GM12878 (cell line): ENCODE measurements around the gene ASIC2. TPM values are rescaled to one million over a fixed set of nuclear protein-coding genes. Genes with fewer than 3 reads are reported as not detected.

Source experiments
- ATAC-seq: fragments of 200-7000 bp; cut with Tn5 transposase; 3 replicates; pipeline ENCODE4 v1.9.1; 2020; ENCODE audit warnings: mild to moderate bottlenecking, moderate library complexity
- BruUV-seq: library from RNA; stranded (reverse); fragments of 400-500 nt; replicated peaks from 2 replicates; lab custom pipeline; 2021; lab: Mats Ljungman, UMichigan
- CTCF ChIA-PET: fragments of 300-600 bp; sonication (Branson Sonifier 250); formaldehyde crosslinking; extraction: SDS; loops from one replicate; lab custom pipeline; 2021; ENCODE audit warnings: inconsistent platforms; lab: Yijun Ruan, JAX
- POLR2A ChIA-PET: fragments of 350-600 bp; formaldehyde crosslinking; extraction: SDS; loops from one replicate; lab custom pipeline; 2021; ENCODE audit warnings: inconsistent platforms; lab: Charles Lee
- RAD21 ChIA-PET: fragments of 300-600 bp; sonication (Branson Sonifier 250); formaldehyde crosslinking; loops from one replicate; lab custom pipeline; 2023; ENCODE audit warnings: antibody characterized with exemption; ENCODE audit not compliant: unreplicated experiment; lab: Charles Lee
- SMC1A ChIA-PET: fragments of 300-600 bp; sonication (Branson Sonifier 250); formaldehyde crosslinking; loops from one replicate; lab custom pipeline; 2023; ENCODE audit not compliant: unreplicated experiment, uncharacterized antibody; lab: Charles Lee
- DNase-seq: peaks from one replicate; pipeline ENCODE4 v3.0.0-alpha.2; 2011; ENCODE audit warnings: low read depth, low spot score
- FAIRE-seq: peaks from 3 replicates; lab custom pipeline; 2011; peaks lifted over from hg19 to GRCh38; lab: Jason Lieb, UNC
- H2AFZ ChIP-seq: 2 replicates; pipeline ENCODE4 v1.6.0; 2011; ENCODE audit warnings: low read depth, low read length, control low read depth; ENCODE audit not compliant: control insufficient read depth
- H3K27ac ChIP-seq: 2 replicates; pipeline ENCODE4 v1.5.1; 2011; ENCODE audit warnings: control low read depth; ENCODE audit not compliant: control insufficient read depth, insufficient read depth
- H3K27me3 ChIP-seq, 2 experiments: replicated peaks in 1 of 2; 2 replicates each; pipeline versions ENCODE4 v1.6.0 to v1.6.1; 2011; ENCODE audit warnings: low read length in 1 of 2; ENCODE audit not compliant: control insufficient read depth in 2 of 2, insufficient read depth in 2 of 2
- H3K36me3 ChIP-seq, 2 experiments: 2 replicates each; pipeline ENCODE4 v1.5.1; 2011; ENCODE audit warnings: low read length in 1 of 2; ENCODE audit not compliant: control insufficient read depth in 2 of 2, insufficient read depth in 2 of 2
- H3K4me1 ChIP-seq: 2 replicates; pipeline ENCODE4 v1.6.1; 2011; ENCODE audit warnings: mild to moderate bottlenecking, low read length, moderate library complexity, mixed read lengths; ENCODE audit not compliant: control insufficient read depth, insufficient read depth
- H3K4me2 ChIP-seq: 2 replicates; pipeline ENCODE4 v1.6.0; 2011; ENCODE audit warnings: control low read depth; ENCODE audit not compliant: control insufficient read depth, insufficient read depth
- H3K4me3 ChIP-seq: fragments of 200-600 bp; sonication (generic); 2 replicates; pipeline ENCODE4 v1.5.1; 2016
- H3K79me2 ChIP-seq: 2 replicates; pipeline ENCODE4 v1.6.0; 2011; ENCODE audit warnings: low read length; ENCODE audit not compliant: control insufficient read depth, insufficient read depth
- H3K9ac ChIP-seq: 2 replicates; pipeline ENCODE4 v1.8.0; 2011; ENCODE audit warnings: low read length, control low read depth, mixed read lengths; ENCODE audit not compliant: control insufficient read depth, insufficient read depth
- H3K9me3 ChIP-seq: replicated peaks from 3 replicates; pipeline ENCODE4 v1.5.1; 2011; ENCODE audit warnings: mild to moderate bottlenecking, low read length; ENCODE audit not compliant: control insufficient read depth, insufficient read depth
- H4K20me1 ChIP-seq: 2 replicates; pipeline ENCODE4 v1.6.0; 2011; ENCODE audit not compliant: control insufficient read depth, insufficient read depth
- CBFB ChIP-seq: IDR thresholded peaks from 2 replicates; pipeline ENCODE4 v1.6.1; 2016; ENCODE audit warnings: antibody characterized with exemption, low read depth
- CBX3 ChIP-seq: fragments of 200-600 bp; sonication (generic); IDR thresholded peaks from 2 replicates; pipeline ENCODE4 v1.6.1; 2016; ENCODE audit warnings: low read depth, borderline replicate concordance
- CBX5 ChIP-seq: sonication (generic); IDR thresholded peaks from 2 replicates; pipeline ENCODE4 v1.6.1; 2016; ENCODE audit warnings: low read depth, moderate library complexity, mild to moderate bottlenecking, inconsistent platforms
- FOXK2 ChIP-seq: fragments of 450-650 bp; IDR thresholded peaks from 2 replicates; pipeline ENCODE4 v1.6.1; 2017; ENCODE audit warnings: mild to moderate bottlenecking, moderate library complexity
- HDGF ChIP-seq: fragments of 450-650 bp; IDR thresholded peaks from 2 replicates; pipeline ENCODE4 v1.6.1; 2016; ENCODE audit warnings: antibody characterized with exemption
- MEF2A ChIP-seq: IDR thresholded peaks from 2 replicates; pipeline ENCODE4 v1.6.1; 2011; ENCODE audit warnings: low read depth, mild to moderate bottlenecking, low read length, moderate library complexity; ENCODE audit not compliant: insufficient read depth
- NFXL1 ChIP-seq: fragments of 450-650 bp; IDR thresholded peaks from 2 replicates; pipeline ENCODE4 v1.6.1; 2017; ENCODE audit warnings: antibody characterized with exemption, mild to moderate bottlenecking, borderline replicate concordance
- NRF1 ChIP-seq: conservative IDR thresholded peaks from 2 replicates; pipeline ENCODE4 v1.6.1; 2011; ENCODE audit warnings: mild to moderate bottlenecking, low read depth, low read length, improper control_type of control experiment
- POLR2AphosphoS2 ChIP-seq: IDR thresholded peaks from 2 replicates; pipeline ENCODE4 v1.6.1; 2011; ENCODE audit warnings: low read depth, mild to moderate bottlenecking, low read length, improper control_type of control experiment, moderate library complexity
- RAD51 ChIP-seq: fragments of 450-650 bp; IDR thresholded peaks from 2 replicates; pipeline ENCODE4 v1.6.1; 2016; ENCODE audit warnings: moderate library complexity, mild to moderate bottlenecking, inconsistent platforms
- ZBED1 ChIP-seq: IDR thresholded peaks from 2 replicates; pipeline ENCODE4 v1.6.1; 2016; ENCODE audit warnings: borderline replicate concordance
- WGBS: methylation state at CpG from one replicate; pipeline ENCODE4 v1.1.6; 2016; ENCODE audit warnings: low lambda C conversion rate; ENCODE audit not compliant: insufficient replicate concordance, insufficient coverage; ENCODE audit errors: missing lambda C conversion rate; 5-methylcytosine and 5-hydroxymethylcytosine counted together
- in situ Hi-C: fragments of 300-500 bp; cut with MboI; formaldehyde crosslinking; loops from 9 replicates; pipeline ENCODE4 v1.14.3; 2018; ENCODE audit warnings: mixed read lengths
- intact Hi-C: fragments of 100-400 bp; cut with micrococcal nuclease; formaldehyde crosslinking; loops from one replicate; pipeline ENCODE4 v1.14.2; 2022; ENCODE audit not compliant: unreplicated experiment
- polyA plus RNA-seq, 11 experiments: library from polyadenylated mRNA; depleted of rRNA in 4 of 11; unstranded in 6 of 11; stranded (reverse) in 5 of 11; fragments of >200 nt; fragmentation: Nextera tagmentation in 4 of 11; fragmentation: Illumina TruSeq in 1 of 11; extraction: Ambion mirVana in 4 of 11; extraction: Trizol in 1 of 11; gene quantifications; 1 replicate in 1 of 11; 2 replicates in 10 of 11; pipeline versions ENCODE4 v1.2.1 to v1.2.3, GENCODE V29; 2011 to 2016; ENCODE audit warnings: inconsistent platforms in 2 of 11, missing spikeins in 2 of 11, low read depth in 1 of 11
- total RNA-seq, 4 experiments: library from RNA; depleted of rRNA in 3 of 4; stranded (reverse); fragments of >200 nt in 3 of 4; fragmentation: Illumina TruSeq in 1 of 4; extraction: Trizol in 1 of 4; gene quantifications; 2 replicates each; pipeline versions ENCODE4 v1.2.1 to v1.2.3, GENCODE V29; 2013 to 2021
- TF ChIP-seq, protein P1 (sequence below): fragments of 450-650 bp; IDR thresholded peaks from 2 replicates; pipeline ENCODE4 v1.6.1; 2017; ENCODE audit warnings: antibody characterized with exemption, mild to moderate bottlenecking, moderate library complexity
- TF ChIP-seq, protein P2 (sequence below): IDR thresholded peaks from 2 replicates; pipeline ENCODE4 v1.6.1; 2011; ENCODE audit warnings: low read depth, low read length, improper control_type of control experiment, borderline replicate concordance
- TF ChIP-seq, protein P3 (sequence below): IDR thresholded peaks from 2 replicates; pipeline ENCODE4 v1.6.1; 2012; ENCODE audit warnings: improper control_type of control experiment, low read depth, low read length; ENCODE audit not compliant: insufficient replicate concordance

ASIC2 gene
- total and polyA plus RNA-seq, 10 of the 15 experiments (the other 5 are each of a cell fraction or from before 2014, with no cell fraction given): not detected

DNA sequence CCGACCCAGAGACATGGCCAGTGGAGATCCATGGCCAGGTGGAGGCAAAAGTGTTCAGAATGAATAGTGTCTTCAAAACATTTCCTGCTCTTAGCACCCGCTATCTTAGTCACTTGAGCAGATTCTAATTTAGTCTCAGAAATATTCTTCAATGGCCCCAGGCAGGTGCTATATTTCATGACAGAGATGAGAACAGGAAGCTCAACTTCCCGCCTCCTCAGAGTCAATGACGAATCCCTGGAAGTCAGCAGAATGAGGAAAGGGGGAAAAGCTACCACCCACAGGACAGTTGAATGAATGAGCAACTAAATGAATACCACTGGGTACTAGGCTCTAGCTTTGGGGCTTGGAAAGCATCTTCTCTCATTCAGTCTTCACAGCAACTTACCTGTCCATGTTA, 147.2 kb downstream of the ASIC2 start:
- no peak for ATAC-seq
- SMC1A ChIA-PET: no interaction called here
- Histone ChIP-seq H4K20me1 (no peaks in the 10 kb centered on the region), H3K79me2 (no peaks in the 10 kb centered on the region), H3K36me3 (no peaks in the 10 kb centered on the region), H3K9ac (no peak overlapping the region), H3K4me1 (no peaks in the 10 kb centered on the region), H3K27me3 (no peaks in the 10 kb centered on the region), H2AFZ (no peak overlapping the region), H3K4me2 (no peak overlapping the region), H3K4me3 (no peak overlapping the region), H3K27ac (no peak overlapping the region), H3K9me3 (no peaks in the 10 kb centered on the region)
- in situ Hi-C loops (no loop called here), intact Hi-C loops (no loop called here)
- POLR2A ChIA-PET: no interaction called here
- RAD21 ChIA-PET: no interaction called here
- TF ChIP-seq HDGF (no peak), CBX5 (no peak), CBX3 (no peak), NRF1 (no peak), MEF2A (no peak), ZBED1 (no peak), CBFB (no peak), POLR2AphosphoS2 (no peak), FOXK2 (no peak), NFXL1 (no peak), RAD51 (no peak)
- TF ChIP-seq, protein P1, sequence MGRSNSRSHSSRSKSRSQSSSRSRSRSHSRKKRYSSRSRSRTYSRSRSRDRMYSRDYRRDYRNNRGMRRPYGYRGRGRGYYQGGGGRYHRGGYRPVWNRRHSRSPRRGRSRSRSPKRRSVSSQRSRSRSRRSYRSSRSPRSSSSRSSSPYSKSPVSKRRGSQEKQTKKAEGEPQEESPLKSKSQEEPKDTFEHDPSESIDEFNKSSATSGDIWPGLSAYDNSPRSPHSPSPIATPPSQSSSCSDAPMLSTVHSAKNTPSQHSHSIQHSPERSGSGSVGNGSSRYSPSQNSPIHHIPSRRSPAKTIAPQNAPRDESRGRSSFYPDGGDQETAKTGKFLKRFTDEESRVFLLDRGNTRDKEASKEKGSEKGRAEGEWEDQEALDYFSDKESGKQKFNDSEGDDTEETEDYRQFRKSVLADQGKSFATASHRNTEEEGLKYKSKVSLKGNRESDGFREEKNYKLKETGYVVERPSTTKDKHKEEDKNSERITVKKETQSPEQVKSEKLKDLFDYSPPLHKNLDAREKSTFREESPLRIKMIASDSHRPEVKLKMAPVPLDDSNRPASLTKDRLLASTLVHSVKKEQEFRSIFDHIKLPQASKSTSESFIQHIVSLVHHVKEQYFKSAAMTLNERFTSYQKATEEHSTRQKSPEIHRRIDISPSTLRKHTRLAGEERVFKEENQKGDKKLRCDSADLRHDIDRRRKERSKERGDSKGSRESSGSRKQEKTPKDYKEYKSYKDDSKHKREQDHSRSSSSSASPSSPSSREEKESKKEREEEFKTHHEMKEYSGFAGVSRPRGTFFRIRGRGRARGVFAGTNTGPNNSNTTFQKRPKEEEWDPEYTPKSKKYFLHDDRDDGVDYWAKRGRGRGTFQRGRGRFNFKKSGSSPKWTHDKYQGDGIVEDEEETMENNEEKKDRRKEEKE: no peak
- TF ChIP-seq, protein P2, sequence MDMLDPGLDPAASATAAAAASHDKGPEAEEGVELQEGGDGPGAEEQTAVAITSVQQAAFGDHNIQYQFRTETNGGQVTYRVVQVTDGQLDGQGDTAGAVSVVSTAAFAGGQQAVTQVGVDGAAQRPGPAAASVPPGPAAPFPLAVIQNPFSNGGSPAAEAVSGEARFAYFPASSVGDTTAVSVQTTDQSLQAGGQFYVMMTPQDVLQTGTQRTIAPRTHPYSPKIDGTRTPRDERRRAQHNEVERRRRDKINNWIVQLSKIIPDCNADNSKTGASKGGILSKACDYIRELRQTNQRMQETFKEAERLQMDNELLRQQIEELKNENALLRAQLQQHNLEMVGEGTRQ: no peak
- TF ChIP-seq, protein P3, sequence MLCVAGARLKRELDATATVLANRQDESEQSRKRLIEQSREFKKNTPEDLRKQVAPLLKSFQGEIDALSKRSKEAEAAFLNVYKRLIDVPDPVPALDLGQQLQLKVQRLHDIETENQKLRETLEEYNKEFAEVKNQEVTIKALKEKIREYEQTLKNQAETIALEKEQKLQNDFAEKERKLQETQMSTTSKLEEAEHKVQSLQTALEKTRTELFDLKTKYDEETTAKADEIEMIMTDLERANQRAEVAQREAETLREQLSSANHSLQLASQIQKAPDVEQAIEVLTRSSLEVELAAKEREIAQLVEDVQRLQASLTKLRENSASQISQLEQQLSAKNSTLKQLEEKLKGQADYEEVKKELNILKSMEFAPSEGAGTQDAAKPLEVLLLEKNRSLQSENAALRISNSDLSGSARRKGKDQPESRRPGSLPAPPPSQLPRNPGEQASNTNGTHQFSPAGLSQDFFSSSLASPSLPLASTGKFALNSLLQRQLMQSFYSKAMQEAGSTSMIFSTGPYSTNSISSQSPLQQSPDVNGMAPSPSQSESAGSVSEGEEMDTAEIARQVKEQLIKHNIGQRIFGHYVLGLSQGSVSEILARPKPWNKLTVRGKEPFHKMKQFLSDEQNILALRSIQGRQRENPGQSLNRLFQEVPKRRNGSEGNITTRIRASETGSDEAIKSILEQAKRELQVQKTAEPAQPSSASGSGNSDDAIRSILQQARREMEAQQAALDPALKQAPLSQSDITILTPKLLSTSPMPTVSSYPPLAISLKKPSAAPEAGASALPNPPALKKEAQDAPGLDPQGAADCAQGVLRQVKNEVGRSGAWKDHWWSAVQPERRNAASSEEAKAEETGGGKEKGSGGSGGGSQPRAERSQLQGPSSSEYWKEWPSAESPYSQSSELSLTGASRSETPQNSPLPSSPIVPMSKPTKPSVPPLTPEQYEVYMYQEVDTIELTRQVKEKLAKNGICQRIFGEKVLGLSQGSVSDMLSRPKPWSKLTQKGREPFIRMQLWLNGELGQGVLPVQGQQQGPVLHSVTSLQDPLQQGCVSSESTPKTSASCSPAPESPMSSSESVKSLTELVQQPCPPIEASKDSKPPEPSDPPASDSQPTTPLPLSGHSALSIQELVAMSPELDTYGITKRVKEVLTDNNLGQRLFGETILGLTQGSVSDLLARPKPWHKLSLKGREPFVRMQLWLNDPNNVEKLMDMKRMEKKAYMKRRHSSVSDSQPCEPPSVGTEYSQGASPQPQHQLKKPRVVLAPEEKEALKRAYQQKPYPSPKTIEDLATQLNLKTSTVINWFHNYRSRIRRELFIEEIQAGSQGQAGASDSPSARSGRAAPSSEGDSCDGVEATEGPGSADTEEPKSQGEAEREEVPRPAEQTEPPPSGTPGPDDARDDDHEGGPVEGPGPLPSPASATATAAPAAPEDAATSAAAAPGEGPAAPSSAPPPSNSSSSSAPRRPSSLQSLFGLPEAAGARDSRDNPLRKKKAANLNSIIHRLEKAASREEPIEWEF: no peak
- BruUV-seq: no TSS peak
- CTCF ChIA-PET: no interaction called here
- DNase-seq: no peak
- WGBS: 16% methylated on average over 4 of the region's 4 CpGs
- FAIRE-seq: no peak
